ENCODE measurements around the gene CCNL1. TPM values are rescaled to one million over a fixed set of nuclear protein-coding genes. Genes with fewer than 3 reads are reported as not detected.

The CCNL1 gene
- total RNA-seq, 3 donors from 2014 or later, result 127 to 146 (median 133) TPM

DNA sequence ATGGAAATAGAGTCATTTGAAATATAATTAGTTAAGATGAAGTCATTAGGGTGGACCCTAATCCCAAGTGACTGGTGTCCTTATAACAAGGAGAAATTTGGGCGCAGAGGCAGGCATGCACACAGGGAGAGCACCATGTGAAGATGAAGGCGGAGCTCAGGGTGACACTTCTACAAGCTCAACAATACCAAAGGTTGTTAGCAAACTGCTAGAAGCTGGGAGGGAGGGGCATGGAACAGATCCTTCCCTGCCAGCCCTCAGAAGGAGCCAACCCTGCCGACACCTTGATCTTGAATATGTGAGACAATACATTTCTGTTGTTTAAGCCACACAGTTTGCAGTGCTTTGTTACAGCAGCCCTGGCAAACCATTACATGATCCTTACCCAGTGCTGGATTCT lies 57.8 kb downstream of the CCNL1 start:
- intact Hi-C loops (cut with DNase I, micrococcal nuclease), result no loop called here
- peaks cover 13% of the 10 kb centered on the region for H3K4me1 ChIP-seq (ENCODE audit: low read depth)
- no peak overlapping the region for H3K4me3 ChIP-seq
- no peaks in the 10 kb centered on the region for H3K9me3 ChIP-seq
- ATAC-seq, result peak; percentile 51
- no peaks in the 10 kb centered on the region for H3K36me3 ChIP-seq (ENCODE audit: low read depth)
- peak in 1 of 3 donors; percentile 32 for DNase-seq
- TF ChIP-seq, protein P1, sequence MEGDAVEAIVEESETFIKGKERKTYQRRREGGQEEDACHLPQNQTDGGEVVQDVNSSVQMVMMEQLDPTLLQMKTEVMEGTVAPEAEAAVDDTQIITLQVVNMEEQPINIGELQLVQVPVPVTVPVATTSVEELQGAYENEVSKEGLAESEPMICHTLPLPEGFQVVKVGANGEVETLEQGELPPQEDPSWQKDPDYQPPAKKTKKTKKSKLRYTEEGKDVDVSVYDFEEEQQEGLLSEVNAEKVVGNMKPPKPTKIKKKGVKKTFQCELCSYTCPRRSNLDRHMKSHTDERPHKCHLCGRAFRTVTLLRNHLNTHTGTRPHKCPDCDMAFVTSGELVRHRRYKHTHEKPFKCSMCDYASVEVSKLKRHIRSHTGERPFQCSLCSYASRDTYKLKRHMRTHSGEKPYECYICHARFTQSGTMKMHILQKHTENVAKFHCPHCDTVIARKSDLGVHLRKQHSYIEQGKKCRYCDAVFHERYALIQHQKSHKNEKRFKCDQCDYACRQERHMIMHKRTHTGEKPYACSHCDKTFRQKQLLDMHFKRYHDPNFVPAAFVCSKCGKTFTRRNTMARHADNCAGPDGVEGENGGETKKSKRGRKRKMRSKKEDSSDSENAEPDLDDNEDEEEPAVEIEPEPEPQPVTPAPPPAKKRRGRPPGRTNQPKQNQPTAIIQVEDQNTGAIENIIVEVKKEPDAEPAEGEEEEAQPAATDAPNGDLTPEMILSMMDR (IDR thresholded peaks at IDR 0.05), result no peak

DNA sequence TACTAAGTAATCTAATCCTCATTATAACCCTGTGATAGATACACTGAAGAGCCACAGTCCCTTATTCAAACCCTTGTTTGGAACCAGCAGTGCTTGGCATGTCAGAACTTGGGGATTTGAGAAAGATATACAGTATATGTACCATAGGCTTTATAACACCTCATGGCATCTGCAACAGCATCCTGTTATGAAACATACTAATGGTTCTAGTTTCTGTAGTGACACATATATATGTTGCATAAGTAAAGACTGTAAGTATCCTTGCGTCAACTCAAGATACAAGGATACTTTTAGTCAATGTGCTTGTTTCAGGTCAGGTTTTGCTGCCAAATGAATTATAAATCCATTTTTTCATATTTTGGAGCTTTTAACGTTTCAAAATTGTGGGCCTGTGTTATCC lies 58.5 kb downstream of the CCNL1 start:
- ATAC-seq (no peak), DNase-seq (no peak)
- intact Hi-C loops (cut with DNase I, micrococcal nuclease), result no loop called here
- no peaks in the 10 kb centered on the region for H3K9me3 ChIP-seq
- H3K4me1 ChIP-seq (ENCODE audit: low read depth), result peaks cover 13% of the 10 kb centered on the region
- no peak overlapping the region for H3K4me3 ChIP-seq
- H3K36me3 ChIP-seq (ENCODE audit: low read depth), result no peaks in the 10 kb centered on the region
- TF ChIP-seq, protein P1 (IDR thresholded peaks at IDR 0.05), result no peak

DNA sequence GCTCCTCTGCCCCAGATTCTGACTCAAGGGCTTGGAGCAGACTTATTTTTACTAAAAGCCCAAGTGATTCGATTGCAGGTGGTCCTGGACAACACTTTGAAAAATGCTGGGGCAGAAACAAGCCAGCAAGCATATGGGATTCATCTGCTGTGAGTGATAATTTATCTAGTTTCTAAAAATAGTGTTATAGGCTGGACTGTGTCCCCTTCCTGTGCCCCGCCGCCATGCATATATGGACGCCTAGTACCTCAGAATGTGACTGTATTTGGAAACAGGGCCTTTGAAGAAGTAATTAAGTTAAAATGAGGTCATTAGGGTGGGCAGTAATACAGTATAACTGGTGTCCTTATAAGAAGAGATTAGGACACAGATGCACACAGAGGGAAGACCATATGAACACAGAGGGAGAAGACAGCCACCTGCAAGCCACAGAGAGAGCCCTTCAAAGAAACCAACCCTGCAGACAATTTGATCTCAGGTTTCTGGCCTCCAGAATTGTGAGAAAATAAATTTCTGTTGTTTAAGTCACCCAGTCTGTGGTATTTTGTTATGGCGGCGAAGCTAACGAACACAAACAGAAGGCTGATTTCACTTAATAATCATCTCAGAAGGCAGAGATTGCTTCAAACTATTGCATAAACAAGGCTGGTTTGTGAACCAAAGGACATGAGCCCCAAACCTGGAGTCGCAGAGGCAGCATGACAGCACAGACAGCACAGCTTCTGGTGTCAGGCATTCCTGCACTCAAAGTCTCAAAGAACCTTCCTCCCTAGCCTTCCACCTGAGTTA lies 59.1 kb downstream of the CCNL1 start:
- Histone ChIP-seq H3K4me3 (no peak overlapping the region), H3K9me3 (no peaks in the 10 kb centered on the region), H3K36me3 (ENCODE audit: low read depth) (no peaks in the 10 kb centered on the region), H3K4me1 (ENCODE audit: low read depth) (peaks cover 13% of the 10 kb centered on the region)
- no peak for DNase-seq
- TF ChIP-seq, protein P1 (IDR thresholded peaks at IDR 0.05), result no peak
- intact Hi-C loops (cut with DNase I, micrococcal nuclease), result no loop called here
- ATAC-seq, result no peak

DNA sequence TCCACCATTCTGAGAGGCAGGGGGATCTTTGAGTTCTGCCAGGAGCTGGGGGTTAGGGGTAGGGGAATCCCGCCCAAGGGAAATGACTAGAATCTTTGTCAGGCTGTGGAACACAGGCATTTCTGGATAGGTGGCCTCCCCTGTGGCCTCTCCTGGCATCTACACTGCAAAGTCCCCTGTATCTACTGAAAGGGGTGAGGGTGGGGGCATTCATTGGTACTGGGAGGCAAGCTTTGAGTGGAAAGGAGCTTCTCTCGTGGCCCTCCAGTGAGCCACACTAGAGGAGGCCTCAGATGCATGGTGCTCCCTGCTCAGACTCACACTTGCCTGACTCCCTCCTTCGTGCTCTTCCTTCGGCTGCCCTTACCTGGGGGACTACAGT lies 59.9 kb downstream of the CCNL1 start:
- DNase-seq (no peak), ATAC-seq (no peak)
- intact Hi-C loops (cut with DNase I, micrococcal nuclease), result no loop called here
- no peak overlapping the region for H3K4me3 ChIP-seq
- H3K9me3 ChIP-seq, result no peaks in the 10 kb centered on the region
- no peaks in the 10 kb centered on the region for H3K36me3 ChIP-seq (ENCODE audit: low read depth)
- TF ChIP-seq, protein P1 (IDR thresholded peaks at IDR 0.05), result no peak
- peaks cover 13% of the 10 kb centered on the region for H3K4me1 ChIP-seq (ENCODE audit: low read depth)

DNA sequence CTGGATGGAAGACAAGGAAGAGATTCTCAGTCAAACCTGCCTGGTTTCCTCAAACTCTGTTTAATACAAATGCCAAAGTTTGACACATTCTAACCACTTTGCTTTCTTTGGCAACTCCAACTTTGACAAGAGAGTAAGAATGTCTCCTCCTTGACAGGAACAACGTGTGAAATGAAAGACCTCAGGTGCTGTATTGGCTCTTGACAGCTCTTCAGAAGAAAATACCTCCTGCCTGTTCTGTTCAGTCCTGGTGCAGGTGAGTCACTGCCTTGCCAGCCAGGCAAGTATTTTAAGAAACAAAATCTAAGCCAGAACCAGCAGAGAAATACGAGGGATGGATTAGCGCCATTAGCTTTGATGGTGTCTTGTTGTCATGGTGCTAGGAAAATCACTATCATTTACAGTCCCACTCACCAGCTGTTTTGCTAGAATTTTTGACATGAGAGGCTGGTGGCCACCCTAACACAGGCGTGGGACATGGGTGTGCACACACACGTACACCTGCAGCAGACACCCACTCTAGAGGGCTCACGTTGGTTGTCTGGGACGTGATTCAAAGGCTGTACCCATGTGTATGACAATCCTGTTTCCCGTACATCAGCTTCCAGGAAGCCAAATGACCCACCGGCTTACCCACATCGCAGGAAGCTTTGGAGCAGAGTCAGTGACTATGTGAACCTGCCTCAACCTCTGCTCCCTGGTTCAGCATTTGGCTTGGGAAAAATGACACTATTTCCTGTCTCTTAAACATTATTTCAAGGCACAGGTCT lies 60.4 kb downstream of the CCNL1 start:
- no peak for ATAC-seq
- TF ChIP-seq, protein P1 (IDR thresholded peaks at IDR 0.05), result no peak
- no peak overlapping the region for H3K4me3 ChIP-seq

More for the DNA sequence above, 60.4 kb downstream of the CCNL1 start:
- no peaks in the 10 kb centered on the region for H3K36me3 ChIP-seq (ENCODE audit: low read depth)
- no peak for DNase-seq
- no peaks in the 10 kb centered on the region for H3K9me3 ChIP-seq
- intact Hi-C loops (cut with DNase I, micrococcal nuclease), result no loop called here
- H3K4me1 ChIP-seq (ENCODE audit: low read depth), result peaks cover 7% of the 10 kb centered on the region
